Keratinocyte (primary cell): Measurements from ENCODE around the gene SAGE1. TPM values are rescaled to one million over a fixed set of nuclear protein-coding genes. Genes with fewer than 3 reads are reported as not detected.
"Not testable (repeated sequence)": the region's sequence is repeated elsewhere in the genome, so short reads cannot be mapped to it uniquely, and the experiment has no call there.

Experiments used
- DNase-seq: peaks from one replicate; pipeline ENCODE4 v3.0.0-alpha.2; 2011; ENCODE audit warnings: low read depth, missing footprints, low spot score
- FAIRE-seq: peaks from 2 replicates; lab custom pipeline; 2011; peaks lifted over from hg19 to GRCh38; lab: Jason Lieb, UNC
- H2AFZ ChIP-seq: 2 replicates; pipeline ENCODE4 v1.6.0; 2012; ENCODE audit warnings: low read length, control low read depth, inconsistent platforms; ENCODE audit not compliant: control insufficient read depth
- H3K27ac ChIP-seq: 2 replicates; pipeline ENCODE4 v1.5.1; 2011; ENCODE audit warnings: low read length; ENCODE audit not compliant: control insufficient read depth, insufficient read depth
- H3K27me3 ChIP-seq: 3 replicates; pipeline ENCODE4 v1.6.0; 2011; ENCODE audit warnings: low read length; ENCODE audit not compliant: control insufficient read depth, insufficient read depth; ENCODE audit errors: extremely low read depth
- H3K36me3 ChIP-seq, 2 experiments: 2 replicates in 1 of 2; 3 replicates in 1 of 2; pipeline ENCODE4 v1.5.1; 2011; ENCODE audit warnings: low read length in 2 of 2, mild to moderate bottlenecking in 1 of 2; ENCODE audit not compliant: control insufficient read depth in 2 of 2, insufficient read depth in 2 of 2; ENCODE audit errors: extremely low read depth in 1 of 2
- H3K4me1 ChIP-seq: 3 replicates; pipeline ENCODE4 v1.5.1; 2011; ENCODE audit warnings: low read length; ENCODE audit not compliant: control insufficient read depth, insufficient read depth; ENCODE audit errors: extremely low read depth
- H3K4me2 ChIP-seq: 3 replicates; pipeline ENCODE4 v1.6.0; 2011; ENCODE audit warnings: low read depth, low read length; ENCODE audit not compliant: control insufficient read depth, insufficient read depth; ENCODE audit errors: extremely low read depth
- H3K4me3 ChIP-seq, 3 experiments: fragments of 200-600 bp in 1 of 3; sonication (generic) in 1 of 3; 2 replicates in 2 of 3; 3 replicates in 1 of 3; pipeline ENCODE4 v1.5.1; 2011 to 2016; ENCODE audit warnings: low read length in 3 of 3, mild to moderate bottlenecking in 3 of 3, control low read depth in 2 of 3, inconsistent platforms in 1 of 3, low read depth in 1 of 3, mixed read lengths in 1 of 3, mixed run types in 1 of 3, moderate library complexity in 1 of 3; ENCODE audit not compliant: control insufficient read depth in 2 of 3, insufficient read depth in 2 of 3; ENCODE audit errors: extremely low read depth in 1 of 3
- H3K79me2 ChIP-seq: 2 replicates; pipeline ENCODE4 v1.6.0; 2012; ENCODE audit warnings: low read length; ENCODE audit not compliant: control insufficient read depth, insufficient read depth
- H3K9ac ChIP-seq: 3 replicates; pipeline ENCODE4 v1.6.0; 2011; ENCODE audit warnings: low read length; ENCODE audit not compliant: control insufficient read depth, insufficient read depth; ENCODE audit errors: extremely low read depth
- H3K9me1 ChIP-seq: 3 replicates; pipeline ENCODE4 v1.6.0; 2011; ENCODE audit warnings: low read length; ENCODE audit not compliant: control insufficient read depth, insufficient read depth; ENCODE audit errors: extremely low read depth
- H3K9me3 ChIP-seq: 2 replicates; pipeline ENCODE4 v1.5.1; 2012; ENCODE audit warnings: low read depth, low read length; ENCODE audit not compliant: control insufficient read depth
- H4K20me1 ChIP-seq: 3 replicates; pipeline ENCODE4 v1.6.0; 2011; ENCODE audit warnings: low read length; ENCODE audit not compliant: control insufficient read depth, insufficient read depth; ENCODE audit errors: extremely low read depth
- CTCF ChIP-seq, 3 experiments: IDR thresholded peaks in 1 of 3; conservative IDR thresholded peaks in 1 of 3; optimal IDR thresholded peaks in 1 of 3; 2 replicates in 2 of 3; 3 replicates in 1 of 3; pipeline versions ENCODE3 to v1.5.1; 2011; ENCODE audit warnings: low read length in 3 of 3, mild to moderate bottlenecking in 3 of 3, moderate library complexity in 2 of 3, control low read depth in 1 of 3, inconsistent platforms in 1 of 3; ENCODE audit not compliant: insufficient read depth in 2 of 3; ENCODE audit errors: extremely low read depth in 1 of 3
- EZH2 ChIP-seq: IDR thresholded peaks from one replicate; pipeline ENCODE4 v1.6.1; 2012; ENCODE audit warnings: inconsistent platforms, mild to moderate bottlenecking, low read length, moderate library complexity
- dilution Hi-C: fragments of 300-500 bp; cut with MboI; formaldehyde crosslinking; loops from one replicate; pipeline ENCODE4 v1.7.0; 2020; ENCODE audit warnings: low sequenced_read_pairs; ENCODE audit not compliant: extremely low pct_ligation_motif_present
- polyA plus RNA-seq, 5 experiments: library from polyadenylated mRNA; depleted of rRNA in 3 of 5; stranded (reverse) in 3 of 5; stranded (forward) in 1 of 5; unstranded in 1 of 5; fragments of >200 nt; gene quantifications; 1 replicate in 1 of 5; 2 replicates in 3 of 5; 3 replicates in 1 of 5; pipeline versions ENCODE4 v1.2.1 to v1.2.3, GENCODE V29; 2011 to 2012; ENCODE audit warnings: missing spikeins in 2 of 5, low read depth in 1 of 5, low replicate concordance in 1 of 5

SAGE1 gene
- polyA plus RNA-seq, 1 donor (not counting 4 experiments of a cell fraction or from before 2014, with no cell fraction given) = not detected

GRCh38 chrX:135914404-135914803 is 20.9 kb downstream of the SAGE1 start:
- Histone ChIP-seq H2AFZ (no peak overlapping the region), H3K27me3 (no peaks in the 10 kb centered on the region), H3K9me1 (no peaks in the 10 kb centered on the region), H3K79me2 (no peaks in the 10 kb centered on the region), H3K4me3 (no peak overlapping the region), H3K27ac (no peak overlapping the region), H3K9me3 (no peaks in the 10 kb centered on the region), H4K20me1 (no peaks in the 10 kb centered on the region), H3K36me3 (no peaks in the 10 kb centered on the region), H3K4me1 (no peaks in the 10 kb centered on the region), H3K4me2 (no peak overlapping the region), H3K9ac (no peak overlapping the region)
- dilution Hi-C loops = no loop called here
- FAIRE-seq (no peak), DNase-seq (no peak)
- TF ChIP-seq CTCF (optimal IDR thresholded peaks at IDR 0.05 in 1 of 3, IDR thresholded peaks at IDR 0.05 in 1 of 3, conservative IDR thresholded peaks at IDR 0.05 in 1 of 3; ENCODE audit: extremely low read depth in 1 of 3, insufficient read depth in 2 of 3, low read length in 3 of 3) = no peak
- TF ChIP-seq EZH2 = no peak

- H3K4me2 ChIP-seq, H3K4me3 ChIP-seq, H3K27me3 ChIP-seq, H2AFZ ChIP-seq, H3K9ac ChIP-seq, dilution Hi-C loops, H3K9me1 ChIP-seq, H4K20me1 ChIP-seq, H3K9me3 ChIP-seq, H3K4me1 ChIP-seq, H3K79me2 ChIP-seq, DNase-seq, FAIRE-seq, H3K36me3 ChIP-seq, H3K27ac ChIP-seq: not testable (repeated sequence)
Measured at GRCh38 chrX:135920516-135920915, 27.0 kb downstream of the SAGE1 start.

- Histone ChIP-seq H4K20me1 (no peaks in the 10 kb centered on the region), H3K27ac (no peak overlapping the region), H2AFZ (no peak overlapping the region), H3K4me1 (no peaks in the 10 kb centered on the region), H3K27me3 (no peaks in the 10 kb centered on the region), H3K36me3 (no peaks in the 10 kb centered on the region), H3K4me3 (no peak overlapping the region), H3K9me1 (no peaks in the 10 kb centered on the region), H3K4me2 (no peak overlapping the region), H3K9me3 (no peaks in the 10 kb centered on the region), H3K79me2 (no peaks in the 10 kb centered on the region), H3K9ac (no peak overlapping the region)
- dilution Hi-C loops = no loop called here
- TF ChIP-seq EZH2 (no peak), CTCF (optimal IDR thresholded peaks at IDR 0.05 in 1 of 3, IDR thresholded peaks at IDR 0.05 in 1 of 3, conservative IDR thresholded peaks at IDR 0.05 in 1 of 3; ENCODE audit: extremely low read depth in 1 of 3, insufficient read depth in 2 of 3, low read length in 3 of 3) (peak; percentile 25 to 64 (median 42))
- DNase-seq (no peak), FAIRE-seq (no peak)
Measured at GRCh38 chrX:135923353-135923752, 29.8 kb downstream of the SAGE1 start.
